K562 (cell line): ENCODE results near the gene NPIPB6. TPM values are rescaled to one million over a fixed set of nuclear protein-coding genes. Genes with fewer than 3 reads are reported as not detected.

Source experiments
- ATAC-seq: fragments of 200-7000 bp; cut with Tn5 transposase; 3 replicates; pipeline ENCODE4 v1.9.1; 2020; ENCODE audit warnings: moderate library complexity
- BruUV-seq: library from RNA; stranded (reverse); fragments of 400-500 nt; replicated peaks from 2 replicates; lab custom pipeline; 2021; lab: Mats Ljungman, UMichigan
- CTCF ChIA-PET: fragments of 300-600 bp; formaldehyde crosslinking; extraction: SDS; loops from one replicate; lab custom pipeline; 2021; ENCODE audit warnings: low intra/inter-chr PET ratio; lab: Yijun Ruan, JAX
- POLR2A ChIA-PET: fragments of 300-600, 350-650 bp; sonication (Branson Sonifier 250); formaldehyde crosslinking; extraction: SDS; loops from one replicate; lab custom pipeline; 2021; ENCODE audit warnings: antibody characterized with exemption, inconsistent platforms; lab: Yijun Ruan, JAX
- DNase-seq, 4 experiments: peaks; one replicate each; pipeline versions ENCODE4 v3.0.0 to v3.0.0-alpha.2; 2011 to 2018; ENCODE audit warnings: low spot score in 3 of 4, mixed read lengths in 3 of 4; ENCODE audit errors: extremely low read depth in 1 of 4
- FAIRE-seq: peaks from 2 replicates; lab custom pipeline; 2011; peaks lifted over from hg19 to GRCh38; lab: Jason Lieb, UNC
- H2AFZ ChIP-seq: 2 replicates; pipeline ENCODE4 v1.6.0; 2011; ENCODE audit warnings: low read depth, low read length, control low read depth, inconsistent platforms
- H3K27ac ChIP-seq: fragments of 200-600 bp; 3 replicates; pipeline ENCODE4 v1.8.0; 2011; ENCODE audit warnings: low read depth, mild to moderate bottlenecking, control low read depth, inconsistent platforms, low read length, moderate library complexity, mixed read lengths; ENCODE audit errors: extremely low read depth
- H3K27me3 ChIP-seq, 2 experiments: fragments of 300-600 bp in 1 of 2; 2 replicates in 1 of 2; 3 replicates in 1 of 2; pipeline versions ENCODE4 v1.6.0 to v1.8.0; 2011; ENCODE audit warnings: inconsistent platforms in 2 of 2, low read length in 2 of 2, mild to moderate bottlenecking in 1 of 2, mixed read lengths in 1 of 2, moderate library complexity in 1 of 2; ENCODE audit not compliant: control insufficient read depth in 2 of 2, insufficient read depth in 2 of 2
- H3K36me3 ChIP-seq: fragments of 300-600 bp; 3 replicates; pipeline ENCODE4 v1.8.0; 2011; ENCODE audit warnings: mild to moderate bottlenecking, low read length, inconsistent platforms; ENCODE audit not compliant: control insufficient read depth, insufficient read depth
- H3K4me1 ChIP-seq, 2 experiments: fragments of 200-600 bp in 1 of 2; replicated peaks in 1 of 2; 2 replicates in 1 of 2; 3 replicates in 1 of 2; pipeline versions ENCODE4 v1.5.1 to v1.8.0; 2011; ENCODE audit warnings: inconsistent platforms in 2 of 2, low read length in 2 of 2, mild to moderate bottlenecking in 1 of 2, mixed read lengths in 1 of 2, moderate library complexity in 1 of 2; ENCODE audit not compliant: control insufficient read depth in 2 of 2, insufficient read depth in 2 of 2
- H3K4me2 ChIP-seq: 2 replicates; pipeline ENCODE4 v1.6.1; 2011; ENCODE audit warnings: low read length, control low read depth, inconsistent platforms, mixed read lengths; ENCODE audit not compliant: insufficient read depth
- H3K4me3 ChIP-seq: fragments of 200-600 bp; sonication (generic), shearing (Covaris generic); 2 replicates; pipeline ENCODE4 v1.5.1; 2016; ENCODE audit warnings: control low read depth, inconsistent platforms
- H3K79me2 ChIP-seq: fragments of 200-600 bp; 3 replicates; pipeline ENCODE4 v1.8.0; 2011; ENCODE audit warnings: low read length, inconsistent platforms; ENCODE audit not compliant: control insufficient read depth, insufficient read depth
- H3K9ac ChIP-seq, 2 experiments: 2 replicates each; pipeline versions ENCODE4 v1.6.0 to v1.6.1; 2011; ENCODE audit warnings: low read depth in 2 of 2, low read length in 2 of 2, control low read depth in 1 of 2, inconsistent platforms in 1 of 2, mild to moderate bottlenecking in 1 of 2, mixed read lengths in 1 of 2; ENCODE audit not compliant: insufficient read depth in 1 of 2
- H3K9me1 ChIP-seq: one replicate; pipeline ENCODE4 v1.6.0; 2011; ENCODE audit warnings: inconsistent platforms, mild to moderate bottlenecking, low read length, moderate library complexity; ENCODE audit not compliant: control insufficient read depth, insufficient read depth
- H3K9me3 ChIP-seq: replicated peaks from 2 replicates; pipeline ENCODE4 v1.5.1; 2011; ENCODE audit warnings: low read depth, low read length, inconsistent platforms; ENCODE audit not compliant: control insufficient read depth, insufficient read depth
- H4K20me1 ChIP-seq: replicated peaks from 2 replicates; pipeline ENCODE4 v1.6.1; 2011; ENCODE audit warnings: low read length, inconsistent platforms, mixed read lengths; ENCODE audit not compliant: control insufficient read depth, insufficient read depth
- CREM ChIP-seq: IDR thresholded peaks from 2 replicates; pipeline ENCODE4 v1.6.1; 2014; ENCODE audit warnings: antibody characterized with exemption, low read depth
- ETV5 ChIP-seq: sonication (generic); formaldehyde crosslinking; IDR thresholded peaks from 2 replicates; pipeline ENCODE4 v1.4.0; 2020; ENCODE audit warnings: low read depth, mild to moderate bottlenecking, missing genetic modification reagents
- HNRNPH1 ChIP-seq: fragments of 200-400 bp; formaldehyde crosslinking; optimal IDR thresholded peaks from 2 replicates; pipeline ENCODE3; 2017; ENCODE audit warnings: low read depth, mild to moderate bottlenecking, low read length, moderate library complexity
- HSF4 ChIP-seq: fragments of 250-450 bp; sonication (Bioruptor Pico); IDR thresholded peaks from 2 replicates; pipeline ENCODE4 v2.1.2; 2022; ENCODE audit warnings: mild to moderate bottlenecking, moderate library complexity, borderline replicate concordance
- IFI16 ChIP-seq: fragments of 250-450 bp; sonication (Bioruptor Pico); IDR thresholded peaks from 2 replicates; pipeline ENCODE4 v2.1.2; 2022; ENCODE audit warnings: mild to moderate bottlenecking, inconsistent platforms
- MAFK ChIP-seq: IDR thresholded peaks from 2 replicates; pipeline ENCODE4 v1.6.1; 2011; ENCODE audit warnings: low read length, improper control_type of control experiment
- NRF1 ChIP-seq, 2 experiments: fragments of 450-650 bp; IDR thresholded peaks in 1 of 2; conservative IDR thresholded peaks in 1 of 2; 2 replicates each; pipeline ENCODE4 v1.6.1; 2014; ENCODE audit warnings: mild to moderate bottlenecking in 2 of 2
- SETDB1 ChIP-seq: IDR thresholded peaks from one replicate; pipeline ENCODE4 v1.6.1; 2012; ENCODE audit warnings: low read length, control low read depth, inconsistent platforms
- SIN3A ChIP-seq, 2 experiments: fragments of 150-350 bp in 1 of 2; IDR thresholded peaks; 2 replicates each; pipeline ENCODE4 v1.6.1; 2011 to 2016; ENCODE audit warnings: borderline replicate concordance in 2 of 2, low read depth in 2 of 2, low read length in 2 of 2, mild to moderate bottlenecking in 2 of 2, moderate library complexity in 2 of 2; ENCODE audit not compliant: control insufficient read depth in 1 of 2
- SMARCA4 ChIP-seq: fragments of 450-650 bp; IDR thresholded peaks from 2 replicates; pipeline ENCODE4 v1.6.1; 2016
- ZFP36 ChIP-seq: fragments of 150-350 bp; IDR thresholded peaks from 2 replicates; pipeline ENCODE4 v1.6.1; 2018; ENCODE audit warnings: low read length, low read depth; ENCODE audit not compliant: partially characterized antibody
- ZNF121 ChIP-seq: sonication (generic); formaldehyde crosslinking; conservative IDR thresholded peaks from 2 replicates; pipeline ENCODE4 v1.8.0; 2022; ENCODE audit warnings: missing genetic modification reagents
- ZNF212 ChIP-seq: fragments of 450-650 bp; formaldehyde crosslinking; IDR thresholded peaks from 2 replicates; pipeline ENCODE4 v1.4.0; 2020; ENCODE audit warnings: mild to moderate bottlenecking
- ZNF316 ChIP-seq: fragments of 450-650 bp; IDR thresholded peaks from 2 replicates; pipeline ENCODE4 v1.6.1; 2016
- WGBS: fragments of 100-300 bp; shearing (Covaris generic); methylation state at CpG from one replicate; pipeline ENCODE4 v1.1.6; 2016; ENCODE audit warnings: low coverage, mixed read lengths; ENCODE audit not compliant: insufficient coverage; ENCODE audit errors: missing lambda C conversion rate; 5-methylcytosine and 5-hydroxymethylcytosine counted together
- in situ Hi-C: fragments of 300-500 bp; cut with MboI; formaldehyde crosslinking; loops from 4 replicates; pipeline ENCODE4 v1.15.0; 2018; ENCODE audit warnings: inconsistent platforms, mixed read lengths
- intact Hi-C: fragments of 100-400 bp; cut with micrococcal nuclease; formaldehyde crosslinking; loops from 2 replicates; pipeline ENCODE4 v1.14.2; 2022
- polyA plus RNA-seq, 8 experiments: library from polyadenylated mRNA; depleted of rRNA in 4 of 8; stranded (reverse) in 5 of 8; unstranded in 3 of 8; fragments of >200 nt; fragmentation: Nextera tagmentation in 2 of 8; fragmentation: Illumina TruSeq in 1 of 8; extraction: Ambion mirVana in 2 of 8; extraction: Trizol in 1 of 8; gene quantifications; 2 replicates each; pipeline versions ENCODE4 v1.2.1 to v1.2.3, GENCODE V29; 2011 to 2014; ENCODE audit warnings: inconsistent platforms in 1 of 8, missing spikeins in 1 of 8
- total RNA-seq, 7 experiments: library from RNA; depleted of rRNA in 6 of 7; stranded (reverse); fragments of >200 nt in 6 of 7; fragmentation: Illumina TruSeq in 2 of 7; extraction: Trizol in 2 of 7; gene quantifications; 2 replicates each; pipeline versions ENCODE4 v1.2.1 to v1.2.3, GENCODE V29; 2011 to 2021; ENCODE audit warnings: low replicate concordance in 1 of 7
- TF ChIP-seq, protein P1 (sequence below): fragments of 250-450 bp; sonication (Bioruptor Pico); IDR thresholded peaks from 2 replicates; pipeline ENCODE4 v1.4.0; 2020
- TF ChIP-seq, protein P2 (sequence below): sonication (generic); formaldehyde crosslinking; IDR thresholded peaks from 2 replicates; pipeline ENCODE4 v1.9.0; 2022; ENCODE audit warnings: mild to moderate bottlenecking, missing genetic modification reagents

The NPIPB6 gene
- total and polyA plus RNA-seq, 9 of the 15 experiments (the other 6 are each of a cell fraction or from before 2014, with no cell fraction given) = 0.03 to 0.91 (median 0.40) TPM; not detected in 1

DNA sequence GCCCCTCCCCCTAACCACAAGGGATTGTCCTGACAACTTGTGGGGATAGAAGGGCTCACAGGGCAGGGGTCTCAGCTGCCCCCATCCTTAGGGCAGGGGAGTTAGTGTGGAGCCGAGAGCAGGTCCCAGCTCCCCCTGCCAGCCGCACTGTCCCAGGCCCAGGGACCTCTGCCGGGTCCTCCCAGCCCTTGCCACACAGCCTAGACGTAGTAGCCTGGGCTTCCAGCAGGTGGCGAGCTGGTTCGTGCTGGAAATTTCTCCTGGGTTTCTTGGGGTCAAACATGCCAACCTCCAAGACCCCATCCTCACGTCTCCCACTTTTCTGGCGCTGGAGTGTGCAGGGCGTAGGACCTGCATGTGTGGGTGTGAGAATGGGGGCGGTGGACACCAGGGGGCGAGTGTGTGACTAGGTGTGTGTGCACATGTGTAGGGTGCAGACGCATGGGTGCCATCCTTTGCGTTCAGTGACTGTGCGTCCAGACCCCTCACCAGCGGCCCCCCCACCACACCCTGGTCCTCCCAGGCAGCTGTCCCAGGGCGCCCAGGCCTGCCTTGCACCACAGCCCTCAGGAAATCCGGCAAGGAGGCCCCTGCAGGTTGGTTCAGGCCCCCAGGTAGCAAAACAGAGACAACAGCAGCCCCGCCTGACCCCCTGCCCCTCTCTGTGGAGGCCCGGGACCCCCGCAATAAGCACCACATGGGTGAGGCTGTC lies 41.5 kb downstream of the NPIPB6 start:
- in situ Hi-C loops (no loop called here), intact Hi-C loops (no loop called here)
- no peaks in the 10 kb centered on the region for H3K36me3 ChIP-seq
- H3K4me3 ChIP-seq = no peak overlapping the region
- H4K20me1 ChIP-seq = peaks cover 7% of the 10 kb centered on the region
- H3K9me1 ChIP-seq = no peaks in the 10 kb centered on the region
- peaks cover 0 to 35% of the 10 kb centered on the region in 2 experiments; a peak in 2 of 5 replicates for H3K4me1 ChIP-seq
- H2AFZ ChIP-seq = no peak overlapping the region
- CTCF ChIA-PET = interaction anchor here (0.6 to 2.2 kb wide), 4 partner anchors 227 to 626 kb away, joined by 3 to 13 read pairs (median 5); no protein-coding TSS in a partner anchor
- no peaks in the 10 kb centered on the region for H3K9me3 ChIP-seq
- no peak overlapping the region for H3K9ac ChIP-seq
- WGBS = 6% methylated on average over 16 of the region's 20 CpGs
- BruUV-seq = no TSS peak
- DNase-seq (peak; percentile 50 to 61 (median 58)), FAIRE-seq (peak; percentile 82), ATAC-seq (peak; percentile 83)
- no peaks in the 10 kb centered on the region for H3K79me2 ChIP-seq
- H3K27ac ChIP-seq = no peak overlapping the region
- POLR2A ChIA-PET = interaction anchor here (0.6 kb wide), 1 partner anchor 17 kb away, joined by 3 read pairs; no protein-coding TSS in a partner anchor
- H3K4me2 ChIP-seq = no peak overlapping the region
- peaks cover 0 to 17% of the 10 kb centered on the region in 2 experiments; a peak in 2 of 5 replicates for H3K27me3 ChIP-seq
- TF ChIP-seq HNRNPH1 = no peak
- no peak for TF ChIP-seq SETDB1
- TF ChIP-seq, protein P1, sequence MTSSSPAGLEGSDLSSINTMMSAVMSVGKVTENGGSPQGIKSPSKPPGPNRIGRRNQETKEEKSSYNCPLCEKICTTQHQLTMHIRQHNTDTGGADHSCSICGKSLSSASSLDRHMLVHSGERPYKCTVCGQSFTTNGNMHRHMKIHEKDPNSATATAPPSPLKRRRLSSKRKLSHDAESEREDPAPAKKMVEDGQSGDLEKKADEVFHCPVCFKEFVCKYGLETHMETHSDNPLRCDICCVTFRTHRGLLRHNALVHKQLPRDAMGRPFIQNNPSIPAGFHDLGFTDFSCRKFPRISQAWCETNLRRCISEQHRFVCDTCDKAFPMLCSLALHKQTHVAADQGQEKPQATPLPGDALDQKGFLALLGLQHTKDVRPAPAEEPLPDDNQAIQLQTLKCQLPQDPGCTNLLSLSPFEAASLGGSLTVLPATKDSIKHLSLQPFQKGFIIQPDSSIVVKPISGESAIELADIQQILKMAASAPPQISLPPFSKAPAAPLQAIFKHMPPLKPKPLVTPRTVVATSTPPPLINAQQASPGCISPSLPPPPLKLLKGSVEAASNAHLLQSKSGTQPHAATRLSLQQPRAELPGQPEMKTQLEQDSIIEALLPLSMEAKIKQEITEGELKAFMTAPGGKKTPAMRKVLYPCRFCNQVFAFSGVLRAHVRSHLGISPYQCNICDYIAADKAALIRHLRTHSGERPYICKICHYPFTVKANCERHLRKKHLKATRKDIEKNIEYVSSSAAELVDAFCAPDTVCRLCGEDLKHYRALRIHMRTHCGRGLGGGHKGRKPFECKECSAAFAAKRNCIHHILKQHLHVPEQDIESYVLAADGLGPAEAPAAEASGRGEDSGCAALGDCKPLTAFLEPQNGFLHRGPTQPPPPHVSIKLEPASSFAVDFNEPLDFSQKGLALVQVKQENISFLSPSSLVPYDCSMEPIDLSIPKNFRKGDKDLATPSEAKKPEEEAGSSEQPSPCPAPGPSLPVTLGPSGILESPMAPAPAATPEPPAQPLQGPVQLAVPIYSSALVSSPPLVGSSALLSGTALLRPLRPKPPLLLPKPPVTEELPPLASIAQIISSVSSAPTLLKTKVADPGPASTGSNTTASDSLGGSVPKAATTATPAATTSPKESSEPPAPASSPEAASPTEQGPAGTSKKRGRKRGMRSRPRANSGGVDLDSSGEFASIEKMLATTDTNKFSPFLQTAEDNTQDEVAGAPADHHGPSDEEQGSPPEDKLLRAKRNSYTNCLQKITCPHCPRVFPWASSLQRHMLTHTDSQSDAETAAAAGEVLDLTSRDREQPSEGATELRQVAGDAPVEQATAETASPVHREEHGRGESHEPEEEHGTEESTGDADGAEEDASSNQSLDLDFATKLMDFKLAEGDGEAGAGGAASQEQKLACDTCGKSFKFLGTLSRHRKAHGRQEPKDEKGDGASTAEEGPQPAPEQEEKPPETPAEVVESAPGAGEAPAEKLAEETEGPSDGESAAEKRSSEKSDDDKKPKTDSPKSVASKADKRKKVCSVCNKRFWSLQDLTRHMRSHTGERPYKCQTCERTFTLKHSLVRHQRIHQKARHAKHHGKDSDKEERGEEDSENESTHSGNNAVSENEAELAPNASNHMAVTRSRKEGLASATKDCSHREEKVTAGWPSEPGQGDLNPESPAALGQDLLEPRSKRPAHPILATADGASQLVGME (CRISPR knock-in tag) = no peak
- no peak for TF ChIP-seq NRF1 (conservative IDR thresholded peaks at IDR 0.05 in 1 of 2, IDR thresholded peaks at IDR 0.05 in 1 of 2)
- TF ChIP-seq, protein P2, sequence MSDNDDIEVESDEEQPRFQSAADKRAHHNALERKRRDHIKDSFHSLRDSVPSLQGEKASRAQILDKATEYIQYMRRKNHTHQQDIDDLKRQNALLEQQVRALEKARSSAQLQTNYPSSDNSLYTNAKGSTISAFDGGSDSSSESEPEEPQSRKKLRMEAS (CRISPR knock-in tag) = no peak
- TF ChIP-seq ZNF316 = no peak
- TF ChIP-seq ETV5 (CRISPR knock-in tag) = no peak
- TF ChIP-seq ZNF212 (CRISPR knock-in tag) = no peak
- TF ChIP-seq SIN3A (IDR thresholded peaks at IDR 0.05; ENCODE audit: borderline replicate concordance in 2 of 2, control insufficient read depth in 1 of 2, low read depth in 2 of 2, low read length in 2 of 2) = no peak
- TF ChIP-seq MAFK = no peak
- no peak for TF ChIP-seq IFI16
- TF ChIP-seq HSF4 (CRISPR knock-in tag) = no peak
- TF ChIP-seq SMARCA4 = no peak
- TF ChIP-seq ZFP36 = peak; percentile 71
- TF ChIP-seq CREM = peak; percentile 48
- TF ChIP-seq ZNF121 = no peak
